Stimulated activated CD8-positive, alpha-beta memory T cell treated with anti-CD3 and anti-CD28 coated beads, Interleukin-7, amount 100 ng/mL, for 4 hours (primary cell): ENCODE results near the gene GPR141.

ENCODE experiments used
- DNase-seq, 2 donors: peaks; one replicate each; pipeline ENCODE4 v3.0.0-alpha.2; 2020; ENCODE audit warnings: low read depth in 2 of 2

The GPR141 gene

GRCh38 chr7:37732253-37732652 lies 48.7 kb downstream of the GPR141 start:
- DNase-seq: no peak

GRCh38 chr7:37732888-37733287 lies 49.3 kb downstream of the GPR141 start:
- DNase-seq: no peak

GRCh38 chr7:37735196-37735595 lies 51.6 kb downstream of the GPR141 start:
- no peak for DNase-seq

- DNase-seq: no peak
These were observed 54.8 kb downstream of the GPR141 start for GRCh38 chr7:37738321-37738720.

- no peak for DNase-seq
These were observed 56.8 kb downstream of the GPR141 start for GRCh38 chr7:37740398-37740797.

- no peak for DNase-seq
These were observed 58.2 kb downstream of the GPR141 start for GRCh38 chr7:37741776-37742175.

- no peak for DNase-seq
These were observed 67.5 kb downstream of the GPR141 start for GRCh38 chr7:37751096-37751495.

- DNase-seq: no peak
These were observed 70.0 kb downstream of the GPR141 start for GRCh38 chr7:37753398-37754050.

- DNase-seq: no peak
These were observed 73.4 kb downstream of the GPR141 start for GRCh38 chr7:37756797-37757551.

- DNase-seq: no peak
These were observed 74.0 kb downstream of the GPR141 start for GRCh38 chr7:37757563-37757962.

GRCh38 chr7:37758501-37759045 lies 75.0 kb downstream of the GPR141 start:
- no peak for DNase-seq

GRCh38 chr7:37759526-37759925 lies 76.0 kb downstream of the GPR141 start:
- no peak for DNase-seq

GRCh38 chr7:37765421-37765829 lies 81.9 kb downstream of the GPR141 start:
- no peak for DNase-seq

- DNase-seq: no peak
These were observed 82.4 kb downstream of the GPR141 start for GRCh38 chr7:37765872-37766525.

- no peak for DNase-seq
These were observed 85.0 kb downstream of the GPR141 start for GRCh38 chr7:37768611-37769010.

- DNase-seq: no peak
These were observed 85.7 kb downstream of the GPR141 start for GRCh38 chr7:37769291-37769690.

GRCh38 chr7:37769726-37770125 lies 86.2 kb downstream of the GPR141 start:
- DNase-seq: no peak

GRCh38 chr7:37770838-37771237 lies 87.3 kb downstream of the GPR141 start:
- no peak for DNase-seq

- DNase-seq: no peak
These were observed 87.8 kb downstream of the GPR141 start for GRCh38 chr7:37771342-37771741.

GRCh38 chr7:37771801-37772200 lies 88.2 kb downstream of the GPR141 start:
- DNase-seq: no peak

GRCh38 chr7:37775921-37776320 lies 92.4 kb downstream of the GPR141 start:
- DNase-seq: no peak

- DNase-seq: no peak
These were observed 97.6 kb downstream of the GPR141 start for GRCh38 chr7:37781156-37781555.

- no peak for DNase-seq
These were observed 98.6 kb downstream of the GPR141 start for GRCh38 chr7:37782166-37782565.
